HT1080 (cell line): Measurements from ENCODE around the gene SH3RF1. TPM values are rescaled to one million over a fixed set of nuclear protein-coding genes. Genes with fewer than 3 reads are reported as not detected.

Source experiments
- DNase-seq: peaks from one replicate; pipeline ENCODE4 v3.0.0-alpha.2; 2015; ENCODE audit warnings: low read depth
- total RNA-seq: library from RNA; depleted of rRNA; stranded (reverse); fragments of >200 nt; shearing (Covaris generic); gene quantifications from 2 replicates; pipeline ENCODE4 v1.2.3, GENCODE V29; 2014

The SH3RF1 gene
- total RNA-seq, 1 experiment from 2014 or later: 12.0 TPM

DNA sequence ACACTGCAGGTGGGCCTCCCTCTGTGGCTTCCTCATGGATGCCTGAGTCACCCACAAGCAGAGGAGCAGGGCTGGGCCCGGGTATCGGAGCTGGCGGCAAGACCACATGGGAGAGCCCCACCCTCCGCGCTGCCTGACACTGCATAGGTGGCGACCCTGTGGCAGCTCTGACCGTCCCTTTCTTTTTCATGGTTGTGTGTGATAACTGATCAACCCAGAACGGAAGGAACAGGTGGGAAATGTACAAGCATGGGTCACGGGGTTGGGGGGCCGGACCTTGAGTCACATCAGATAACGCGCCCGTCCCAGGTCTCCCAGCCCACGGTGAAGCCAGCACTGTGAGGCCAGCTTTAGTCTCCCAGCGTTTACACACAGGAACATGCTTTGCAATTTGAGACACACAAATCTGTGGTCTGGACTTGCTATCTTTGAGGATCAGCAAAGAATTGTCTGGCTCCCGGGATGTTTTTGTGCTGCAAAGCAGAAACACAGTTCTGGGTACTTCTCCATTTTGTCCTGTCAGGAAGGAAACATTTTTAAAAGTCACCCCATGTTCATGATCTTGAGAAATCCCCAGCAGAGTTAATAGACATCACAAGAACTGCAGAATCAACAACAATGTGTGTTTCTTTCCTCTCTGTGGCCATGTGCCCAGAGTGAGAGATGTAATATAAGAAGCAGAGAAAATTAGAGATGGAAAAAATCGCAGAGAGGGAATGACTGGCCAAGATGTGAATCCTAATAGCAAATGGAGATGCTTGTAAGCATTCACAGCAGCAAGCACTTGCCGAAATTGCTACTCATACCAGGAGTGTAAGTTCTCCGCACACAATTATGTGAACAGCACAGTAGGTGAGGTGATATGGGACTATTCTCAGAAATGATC is 190.6 kb downstream of the SH3RF1 start:
- DNase-seq: peak; percentile 84

DNA sequence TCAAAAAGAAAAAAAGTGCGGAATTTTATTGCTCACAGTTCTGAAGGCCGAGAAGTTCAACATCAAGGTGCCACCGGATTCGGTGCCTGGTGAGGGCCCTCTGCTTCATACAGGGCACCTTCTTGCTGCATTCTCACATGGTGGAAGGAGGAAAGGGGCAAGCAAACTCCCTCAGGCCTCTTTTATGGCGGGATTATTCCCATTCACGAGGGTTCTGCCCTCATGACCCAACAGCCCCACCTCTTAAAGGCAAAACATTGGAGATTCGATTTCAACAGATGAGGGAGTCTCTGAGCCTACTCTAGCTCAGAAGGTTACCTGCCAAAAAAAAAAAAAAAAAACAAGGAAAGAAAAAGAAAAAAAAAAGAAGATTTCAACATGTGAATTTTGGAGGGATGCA is 196.6 kb downstream of the SH3RF1 start:
- DNase-seq: no peak

DNA sequence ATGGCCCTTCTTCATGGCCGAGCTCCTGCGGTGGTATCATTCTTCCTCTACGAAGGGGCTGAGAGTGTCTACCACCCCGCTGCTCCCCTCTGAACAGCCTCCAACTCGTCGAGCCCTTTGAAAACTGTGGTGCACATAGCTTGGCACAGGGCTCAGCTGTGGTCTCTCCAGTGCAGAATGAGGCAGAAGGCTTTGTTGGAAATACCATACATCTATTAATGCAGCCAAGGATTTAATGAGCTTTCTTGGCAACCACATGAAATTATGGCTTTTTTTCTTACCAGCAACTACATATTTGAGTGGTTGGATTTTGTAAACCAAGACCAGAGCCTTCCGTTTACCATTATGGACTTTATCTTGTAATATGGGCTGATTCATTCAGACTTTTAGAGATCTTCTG is 199.0 kb downstream of the SH3RF1 start:
- no peak for DNase-seq

DNA sequence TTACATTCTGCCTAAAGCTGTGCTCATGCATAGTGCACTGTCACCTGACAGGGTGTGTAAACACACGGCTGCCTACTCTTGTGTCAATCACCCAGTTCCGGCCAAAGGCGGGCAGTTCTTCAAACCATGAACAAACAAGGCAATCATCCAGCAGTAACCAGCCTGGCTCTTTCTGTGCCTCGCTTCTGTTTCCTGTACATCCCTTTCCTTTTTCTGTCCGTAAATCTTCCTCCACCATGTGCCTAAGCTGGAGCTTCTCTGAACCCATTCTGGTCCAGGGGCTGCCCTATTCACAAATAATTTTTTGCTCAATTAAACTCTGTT is 199.9 kb downstream of the SH3RF1 start:
- peak; percentile 65 for DNase-seq

DNA sequence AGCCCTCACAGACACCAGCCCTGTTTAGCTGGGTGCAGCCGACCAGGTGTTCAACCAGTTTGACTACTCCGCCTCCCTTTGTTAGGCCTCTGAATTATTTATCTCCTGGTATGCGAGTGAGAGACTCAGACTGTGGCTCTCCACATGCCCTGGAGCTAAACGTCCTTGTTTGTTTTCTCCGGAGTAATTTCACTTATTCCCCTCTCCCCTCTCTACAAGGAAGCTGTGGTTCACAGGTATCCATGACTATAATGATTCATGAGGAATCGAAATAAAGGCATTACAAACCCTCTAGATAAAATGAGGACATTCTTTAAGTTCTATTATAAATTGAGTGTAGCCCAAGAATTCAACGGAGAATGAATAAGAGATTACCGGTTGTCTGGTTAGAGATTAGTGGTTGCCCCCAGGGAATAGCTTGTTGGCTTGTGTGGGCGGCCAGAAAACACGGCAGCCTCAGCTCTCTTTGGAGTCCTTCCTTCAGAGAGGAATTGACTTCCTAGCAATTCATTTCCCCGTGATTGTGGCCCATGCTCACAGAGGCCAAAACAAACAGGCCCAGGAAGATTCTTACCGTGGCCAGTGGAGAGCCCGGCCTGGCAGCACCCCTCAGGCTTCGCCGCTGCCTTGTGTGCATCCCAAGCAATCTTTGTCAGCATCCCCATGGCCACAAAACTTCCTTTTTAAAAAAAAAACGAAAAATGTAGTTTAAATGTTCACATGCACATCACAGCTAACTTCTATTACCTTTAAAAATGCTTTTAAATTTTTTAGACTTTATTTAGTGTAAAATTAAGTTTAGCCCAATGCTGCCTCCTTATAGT is 200.5 kb downstream of the SH3RF1 start:
- peak; percentile 81 for DNase-seq

DNA sequence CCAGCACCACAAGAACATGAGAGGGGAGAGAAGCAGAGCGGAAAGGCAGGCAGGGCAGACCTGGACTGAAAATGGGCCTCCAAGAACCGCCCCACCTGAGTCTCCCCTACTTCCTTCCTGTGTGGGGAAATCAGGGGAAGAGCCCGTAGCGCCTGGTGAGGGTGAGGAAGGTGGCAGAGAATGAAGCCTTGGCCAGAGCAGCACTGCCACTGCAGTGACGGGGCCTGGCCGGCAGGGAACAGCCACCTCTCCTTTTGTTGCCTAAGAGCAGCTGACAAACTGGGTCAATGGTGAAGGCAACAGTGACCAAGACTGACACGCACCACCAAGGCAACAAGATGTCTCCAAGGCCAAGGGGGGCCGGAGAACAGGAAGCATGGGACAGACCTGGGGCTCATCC is 202.3 kb downstream of the SH3RF1 start:
- no peak for DNase-seq

DNA sequence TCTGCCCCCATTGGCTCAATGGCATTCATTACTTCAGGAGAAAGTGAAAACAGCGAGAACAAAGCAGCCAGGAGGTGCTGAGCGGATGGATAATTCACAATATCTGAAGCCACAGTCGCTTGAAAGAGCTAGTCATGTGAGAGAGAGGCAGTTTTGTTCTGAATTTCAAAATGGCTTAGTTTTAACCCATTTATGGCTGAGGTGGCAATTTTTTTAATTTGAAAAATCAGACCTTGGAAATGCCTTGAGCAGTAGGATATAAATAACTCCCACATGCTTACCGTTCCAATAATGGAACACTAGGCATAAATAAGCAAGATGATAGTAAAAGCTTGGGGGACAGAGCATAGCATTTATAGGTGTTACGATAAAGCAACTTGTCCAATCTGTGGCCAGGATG is 203.8 kb downstream of the SH3RF1 start:
- DNase-seq: no peak

DNA sequence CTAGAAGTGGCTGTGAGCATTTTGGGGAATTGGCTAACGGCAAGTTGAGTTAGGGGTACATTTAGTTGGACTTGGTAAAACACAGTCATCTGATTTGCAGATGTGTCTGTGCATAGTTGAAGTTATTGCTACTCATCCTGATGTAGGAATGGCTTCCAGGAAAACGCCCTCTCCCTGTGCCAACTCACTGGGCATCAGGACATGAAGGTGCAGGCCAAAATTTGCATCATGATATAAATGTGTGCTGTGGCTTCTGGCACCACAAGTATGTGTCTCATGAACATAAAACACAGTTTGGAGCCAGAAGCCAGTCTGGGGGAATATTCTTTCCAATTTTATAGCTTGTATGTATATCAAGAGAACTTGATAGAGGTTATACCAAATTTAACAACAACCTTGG is 206.5 kb downstream of the SH3RF1 start:
- DNase-seq: no peak

DNA sequence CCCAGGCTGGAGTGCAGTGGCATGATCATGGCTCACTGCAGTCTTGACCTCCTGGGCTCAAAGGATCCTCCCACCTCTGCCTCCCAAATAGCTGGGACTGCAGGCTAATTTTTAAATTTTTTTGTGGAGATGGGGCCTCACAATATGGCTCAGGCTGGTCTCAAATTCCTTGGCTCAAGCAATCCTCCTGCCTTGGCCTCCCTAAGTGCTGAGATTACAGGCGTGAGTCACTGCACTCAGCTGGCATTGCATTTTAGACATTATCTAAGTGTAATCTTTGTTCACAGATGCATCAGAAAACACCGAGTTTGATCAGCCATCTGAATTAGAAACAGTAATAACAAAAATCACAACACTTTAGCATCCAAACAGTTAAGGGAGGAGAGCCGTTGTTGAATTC is 207.3 kb downstream of the SH3RF1 start:
- DNase-seq: no peak

DNA sequence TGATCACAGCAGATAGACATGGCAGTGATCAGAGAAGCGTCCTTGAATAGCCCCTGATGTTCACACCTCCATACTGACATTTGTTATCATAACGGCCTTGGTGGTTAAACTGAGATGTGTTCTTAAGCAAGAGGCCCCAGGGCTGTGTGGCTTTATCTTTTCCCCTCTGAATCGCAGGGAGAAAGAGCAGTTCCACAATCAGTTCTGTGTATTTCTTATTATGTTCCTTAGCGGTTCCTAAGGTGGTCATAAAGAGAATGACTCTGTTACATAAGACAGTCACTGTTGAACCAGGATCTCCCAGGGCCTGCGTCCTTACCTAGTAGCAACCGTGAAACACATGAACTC is 207.9 kb downstream of the SH3RF1 start:
- no peak for DNase-seq

DNA sequence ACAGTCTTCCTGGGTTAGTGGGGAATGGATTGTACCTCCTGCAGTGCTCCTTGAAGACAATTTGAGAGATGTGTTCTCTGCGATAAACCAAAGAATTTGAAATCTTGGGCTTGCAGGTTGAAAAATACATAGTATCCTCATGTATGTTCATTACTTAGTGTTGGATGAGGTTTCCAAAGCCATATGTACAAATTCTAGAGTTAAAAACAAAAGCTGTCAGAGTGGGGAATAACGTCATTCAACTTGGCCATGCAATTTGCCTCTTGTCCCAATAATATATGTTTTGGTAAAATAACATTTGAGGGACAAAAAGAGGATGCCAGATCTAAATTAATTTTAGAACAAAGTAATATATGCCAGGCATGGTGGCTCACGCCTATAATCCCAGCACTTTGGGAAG is 209.4 kb downstream of the SH3RF1 start:
- DNase-seq: no peak

DNA sequence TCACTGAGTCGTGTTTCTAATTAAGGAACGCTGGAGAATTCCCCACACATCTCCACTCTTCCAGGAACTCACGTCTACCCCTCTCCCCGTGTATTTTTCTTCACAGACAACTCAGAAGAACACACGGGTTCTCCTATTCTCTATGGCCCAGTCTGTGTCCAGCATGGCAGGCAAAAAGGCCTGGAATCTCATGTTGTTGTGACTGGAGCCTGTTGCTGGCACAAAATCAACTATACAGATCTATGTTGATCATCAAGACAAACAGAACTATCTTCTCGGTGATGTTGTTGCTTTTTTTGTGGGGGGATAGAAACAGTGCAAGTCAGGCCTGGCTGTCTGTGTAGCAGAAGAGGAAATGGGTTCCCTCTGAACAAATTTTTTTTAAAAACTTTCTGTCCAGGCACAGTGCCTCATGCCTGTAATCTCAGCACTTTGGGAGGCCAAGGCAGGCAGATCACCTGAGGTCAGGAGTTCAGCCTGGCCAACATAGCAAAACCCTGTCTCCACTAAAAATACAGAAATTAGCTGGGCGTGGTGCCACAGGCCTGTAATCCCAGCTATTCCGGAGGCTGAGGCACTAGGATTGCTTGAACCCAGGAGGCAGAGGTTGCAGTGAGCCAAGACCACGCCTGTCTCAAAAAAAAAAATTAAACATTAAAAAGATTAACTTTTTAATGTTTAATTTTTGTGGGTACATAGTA is 210.2 kb downstream of the SH3RF1 start:
- no peak for DNase-seq

DNA sequence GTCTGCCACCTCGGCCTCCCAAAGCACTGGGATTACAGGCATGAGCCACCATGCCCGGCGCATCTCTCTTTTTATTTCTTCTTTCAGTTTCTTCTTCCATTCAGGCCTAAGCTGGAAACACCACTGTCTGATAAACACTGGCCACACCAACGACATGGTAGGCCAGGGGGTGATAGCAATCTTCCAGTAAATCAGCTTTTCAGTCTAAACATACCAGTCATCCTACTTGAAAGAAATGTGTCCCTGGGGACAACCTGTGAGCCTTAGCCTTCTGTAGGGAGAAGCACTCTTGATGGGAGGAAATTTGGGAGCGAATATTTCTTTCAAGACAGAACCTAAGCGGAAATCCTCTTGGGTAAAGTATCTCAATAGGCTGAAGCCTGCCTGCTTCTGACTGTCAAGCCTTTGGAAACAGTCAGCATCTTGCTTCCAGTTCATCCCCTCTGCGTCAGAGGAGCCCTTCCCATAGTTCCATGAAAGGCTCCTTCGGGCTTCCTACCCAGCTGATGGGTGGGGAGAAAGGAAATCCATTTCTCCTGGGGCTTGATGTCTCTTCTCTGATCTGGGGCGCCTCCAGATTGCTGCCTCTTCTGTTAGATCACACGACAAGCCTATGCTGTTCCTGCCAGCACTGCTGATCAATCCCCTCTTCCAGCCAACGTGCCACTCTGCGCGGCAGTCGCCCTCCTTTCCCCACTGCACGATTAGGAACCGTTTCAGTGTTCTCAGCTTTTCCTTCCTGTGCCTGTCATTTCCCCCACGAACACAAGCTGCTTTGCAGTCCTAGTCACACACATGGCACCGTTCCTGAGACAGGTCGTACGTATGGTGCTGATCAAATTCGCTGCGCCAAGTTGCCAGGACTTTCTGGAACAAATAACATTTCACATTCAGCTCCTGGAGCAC is 211.2 kb downstream of the SH3RF1 start:
- no peak for DNase-seq

DNA sequence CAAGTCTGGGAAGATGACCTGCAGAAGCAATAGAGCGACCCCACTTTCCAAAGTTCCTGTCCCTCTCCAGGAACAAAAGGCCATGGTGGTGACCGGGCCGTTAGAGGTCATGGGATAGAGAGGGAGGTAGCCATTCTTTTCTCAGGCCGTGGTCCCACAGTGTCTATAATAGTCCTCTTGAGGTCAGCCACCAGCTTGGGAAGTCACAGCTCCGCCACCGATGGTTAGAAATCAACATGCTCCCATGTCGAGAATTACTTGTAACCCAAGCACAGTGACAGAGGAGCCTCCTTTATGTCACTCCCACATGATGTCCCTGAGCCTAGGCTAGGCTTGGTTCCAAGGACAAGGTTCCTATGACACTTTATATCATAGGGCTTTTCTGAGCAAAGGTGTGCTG is 212.4 kb downstream of the SH3RF1 start:
- no peak for DNase-seq

DNA sequence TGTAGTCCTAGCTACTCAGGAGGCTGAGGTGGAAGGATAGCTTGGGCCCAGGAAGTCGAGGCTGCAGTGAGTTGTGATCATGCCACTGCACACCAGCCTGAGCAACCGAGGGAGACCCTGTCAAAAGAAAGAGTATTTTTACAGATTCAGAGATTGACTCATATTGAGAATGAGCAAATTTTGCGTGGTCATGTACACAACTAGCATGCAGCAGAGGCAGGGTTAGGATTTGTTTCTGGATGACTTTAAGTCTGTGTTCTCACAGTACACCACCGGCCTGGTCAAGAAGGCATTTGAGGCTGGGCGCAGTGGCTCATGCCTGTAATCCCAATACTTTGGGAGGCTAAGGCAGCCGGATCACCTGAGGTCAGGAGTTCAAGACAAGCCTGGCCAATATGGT is 215.9 kb downstream of the SH3RF1 start:
- no peak for DNase-seq

DNA sequence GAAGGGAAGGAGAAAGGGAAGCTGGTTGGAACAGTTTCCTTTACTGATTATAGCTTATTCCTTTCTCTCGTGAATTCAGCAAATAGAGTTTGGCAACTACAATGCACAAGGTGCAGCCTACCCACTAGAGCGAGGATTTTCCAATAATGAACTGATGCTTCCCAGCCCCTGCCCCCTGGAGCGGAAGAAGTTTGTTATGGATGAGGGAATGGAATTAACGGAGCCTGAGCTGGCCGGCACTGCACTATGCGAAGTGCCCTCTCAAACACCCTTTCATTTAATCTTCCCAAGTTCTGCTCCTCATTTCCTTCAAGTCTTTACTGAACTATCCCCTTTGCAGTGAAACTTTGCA is 218.2 kb downstream of the SH3RF1 start:
- DNase-seq: no peak

DNA sequence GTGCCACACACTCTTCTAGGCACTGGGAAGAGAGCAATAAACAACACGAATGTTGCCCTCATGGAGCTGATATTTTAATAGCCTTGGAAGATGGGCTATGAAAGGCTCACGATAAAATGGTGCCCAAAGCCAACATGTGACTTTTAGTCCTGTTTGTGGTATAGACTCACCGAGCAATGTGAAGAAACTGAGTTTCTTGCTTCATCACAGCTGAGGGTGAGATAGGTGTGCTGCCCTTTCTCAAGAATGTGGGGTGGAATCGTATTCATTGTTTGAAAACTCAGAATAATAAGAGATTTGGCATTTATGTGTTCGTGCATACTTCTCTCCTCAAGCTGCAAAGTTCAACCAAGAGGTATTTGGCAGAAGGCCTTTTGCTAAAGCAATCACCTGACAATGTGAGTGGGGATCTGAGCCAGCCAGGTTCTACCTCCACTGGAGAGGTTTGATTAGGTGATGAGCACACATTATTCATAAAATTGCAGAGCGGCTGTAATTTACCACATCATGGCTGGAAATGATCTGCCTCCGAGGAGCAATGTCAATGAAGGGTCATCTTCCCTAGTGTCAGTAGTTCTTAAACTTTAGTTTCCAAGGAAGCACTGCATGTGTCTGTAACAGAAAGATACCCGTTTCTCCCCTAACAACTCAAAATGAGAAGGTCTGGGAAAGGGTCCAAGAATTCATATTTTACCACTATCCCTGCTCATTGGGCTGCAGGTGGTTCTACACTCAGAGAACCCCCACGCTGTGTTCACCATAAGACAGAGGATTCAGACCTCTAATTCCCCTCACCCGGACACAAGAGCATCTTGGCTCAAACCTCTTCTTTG is 218.8 kb downstream of the SH3RF1 start:
- DNase-seq: no peak

DNA sequence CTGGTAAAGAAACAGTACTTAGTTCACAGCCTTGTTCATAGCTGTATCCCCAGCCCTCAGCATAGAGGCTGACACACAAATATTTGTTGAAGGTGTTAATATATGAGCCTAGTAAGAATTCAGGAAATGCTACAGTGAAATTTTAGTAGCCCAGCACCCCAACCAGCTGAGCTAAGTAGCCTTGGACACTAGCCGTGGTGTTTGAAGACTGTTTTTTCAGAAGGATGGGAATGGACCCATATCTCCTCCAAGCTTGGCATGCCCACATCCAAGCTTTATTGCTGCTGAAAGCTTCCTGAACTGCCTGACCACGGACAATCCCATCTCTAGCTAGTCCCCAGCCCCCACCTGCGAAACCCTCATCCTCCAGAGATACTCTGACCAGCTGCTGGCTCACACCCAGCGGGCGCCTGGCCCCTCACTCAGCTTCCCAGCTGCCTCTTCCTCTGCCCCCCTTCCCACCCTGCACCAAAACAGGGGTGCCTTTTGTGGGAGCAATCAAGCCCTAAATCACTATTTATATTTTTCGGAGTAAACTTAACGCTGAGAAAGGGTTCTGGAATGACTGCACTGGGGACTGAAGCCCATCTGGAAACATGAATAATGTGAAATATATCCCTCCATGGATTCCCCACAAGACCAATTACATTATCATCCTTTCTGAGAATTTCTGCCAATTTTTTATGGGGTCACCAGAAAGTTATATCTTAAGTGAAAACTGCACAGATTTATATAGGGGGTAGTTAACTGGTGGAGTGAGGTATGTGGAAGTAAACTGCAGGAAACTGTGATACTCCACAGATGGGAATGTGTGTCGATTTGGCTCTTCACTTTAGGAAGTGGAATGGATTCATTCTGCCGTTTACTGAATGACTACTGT is 219.6 kb downstream of the SH3RF1 start:
- DNase-seq: no peak

DNA sequence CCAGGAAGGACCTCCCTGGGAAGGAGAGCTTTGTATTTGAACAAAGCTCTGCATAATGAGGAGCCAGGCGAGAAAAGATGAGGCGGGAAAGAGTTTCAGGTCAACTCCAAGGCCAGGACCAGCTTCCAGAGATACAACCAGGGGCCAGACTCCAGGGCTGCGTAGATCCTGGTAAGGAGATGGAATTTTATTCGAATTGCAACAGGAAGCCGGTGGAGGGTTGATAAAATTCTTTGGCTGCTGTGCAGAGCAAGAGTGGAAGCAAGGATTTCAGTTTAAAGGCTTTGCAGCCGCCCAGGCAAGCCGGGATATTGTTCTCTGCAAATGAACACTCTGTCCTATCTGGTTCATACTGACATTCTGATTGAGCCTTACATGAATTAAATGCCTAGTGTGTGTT is 220.5 kb downstream of the SH3RF1 start:
- no peak for DNase-seq
